ENCODE data around the gene MFAP4.

MFAP4 gene

DNA sequence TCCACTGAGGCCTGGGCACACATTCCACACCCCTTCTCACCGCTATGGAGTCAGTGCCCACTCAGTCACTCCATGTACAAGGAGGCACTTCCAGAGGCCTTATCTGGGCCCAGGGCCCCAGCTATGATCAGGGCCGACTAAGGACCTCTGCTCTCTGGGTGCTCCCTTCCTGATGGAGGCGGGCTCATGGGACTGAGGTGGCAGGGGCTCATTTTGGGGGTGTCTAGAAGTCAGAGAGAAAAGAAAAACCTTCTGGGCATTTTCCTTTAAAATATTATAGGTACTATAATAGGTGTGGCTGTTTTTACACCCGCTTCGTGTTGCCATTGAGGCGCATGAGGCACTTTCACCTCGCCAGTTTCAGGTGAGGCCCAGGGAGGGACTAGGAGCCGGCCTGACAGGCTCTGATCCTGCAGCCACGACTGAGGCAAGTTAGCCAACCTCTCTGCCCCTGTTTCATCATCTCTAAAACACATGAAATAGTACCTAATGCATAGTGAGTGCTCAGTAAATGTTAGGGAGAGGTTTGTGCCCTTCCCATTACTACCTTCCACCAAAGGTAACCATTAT, 38.8 kb downstream of the MFAP4 start:
- DNase-seq (ENCODE audit: low read depth): no peak

DNA sequence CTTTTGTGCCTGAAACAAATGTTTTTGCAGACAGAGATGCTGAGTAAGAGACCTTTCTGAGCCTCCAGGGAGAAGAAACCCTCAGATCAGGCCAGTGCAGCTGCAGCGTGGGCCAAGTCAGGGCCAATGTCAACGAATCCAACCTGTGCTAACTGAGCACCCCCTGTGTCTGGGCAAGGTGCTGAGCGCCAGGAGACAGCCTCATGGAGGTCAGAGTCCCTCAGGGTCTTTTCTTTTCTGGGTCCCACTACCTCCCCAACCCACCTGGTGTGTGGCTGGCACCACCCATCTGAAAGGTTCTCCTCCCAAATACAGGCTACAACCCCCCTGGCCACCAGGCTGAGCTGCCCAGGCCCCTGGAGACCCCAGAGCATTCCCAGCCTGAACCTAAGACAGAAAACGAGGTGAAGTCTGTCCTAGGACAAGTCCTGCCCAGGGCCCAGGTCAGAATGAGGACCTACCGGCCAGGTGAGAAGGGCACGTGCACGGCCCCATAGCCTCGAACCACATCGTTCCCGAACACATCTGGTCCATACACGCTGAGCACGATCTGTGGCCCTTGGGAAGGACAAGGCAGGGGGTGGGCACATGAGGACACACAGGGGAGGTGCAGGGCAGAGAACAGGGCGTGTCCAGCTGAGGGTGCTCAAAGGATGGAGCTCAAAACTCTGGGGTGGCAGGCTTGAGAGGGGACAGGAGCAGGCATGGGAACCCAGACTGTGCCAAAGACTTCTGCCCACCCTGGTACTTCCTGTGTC, 39.5 kb downstream of the MFAP4 start:
- DNase-seq (ENCODE audit: low read depth): no peak

DNA sequence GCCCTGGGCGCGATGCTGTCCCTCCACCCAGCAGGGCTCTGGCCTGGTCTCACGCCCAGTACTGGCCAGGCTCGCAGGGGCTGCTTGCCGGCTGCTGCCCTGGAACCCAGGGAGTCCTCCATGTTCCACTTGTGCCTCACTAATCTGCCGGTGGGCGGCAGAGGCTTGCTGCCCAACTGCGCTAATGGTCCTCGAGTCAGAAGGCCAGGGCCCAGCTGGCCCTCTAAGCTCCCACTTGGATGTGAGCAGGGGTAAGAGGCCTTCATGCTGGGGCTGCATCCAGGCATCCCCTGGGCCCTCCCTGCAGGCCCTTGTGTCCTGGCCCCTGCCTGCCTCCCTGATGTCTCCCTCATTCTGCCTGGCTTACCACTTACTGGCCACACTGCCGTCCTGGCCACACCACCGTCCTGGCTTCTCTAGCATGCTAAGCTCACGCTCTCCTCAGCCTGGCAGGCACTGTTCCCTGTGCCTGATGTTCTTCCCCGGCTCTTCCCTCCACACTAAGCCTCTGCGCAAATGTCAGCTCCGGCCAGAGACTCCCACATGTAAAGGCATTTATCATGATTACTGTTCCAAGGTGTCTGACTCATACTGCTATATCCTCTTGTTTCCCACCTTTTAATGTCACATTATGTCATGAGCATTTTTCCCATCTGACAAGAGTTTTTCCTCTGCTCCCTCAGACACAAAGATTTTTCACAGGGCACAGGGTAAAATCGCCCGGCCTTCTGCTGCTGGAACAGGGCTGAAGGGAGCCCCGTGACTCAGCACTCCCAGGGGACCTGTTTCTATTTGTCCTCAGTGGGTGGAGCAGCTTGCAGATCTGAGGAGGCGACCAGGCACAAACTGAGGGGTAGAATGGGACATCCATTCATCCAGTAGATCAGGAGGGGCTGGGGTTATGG, 40.4 kb downstream of the MFAP4 start:
- no peak for DNase-seq (ENCODE audit: low read depth)

DNA sequence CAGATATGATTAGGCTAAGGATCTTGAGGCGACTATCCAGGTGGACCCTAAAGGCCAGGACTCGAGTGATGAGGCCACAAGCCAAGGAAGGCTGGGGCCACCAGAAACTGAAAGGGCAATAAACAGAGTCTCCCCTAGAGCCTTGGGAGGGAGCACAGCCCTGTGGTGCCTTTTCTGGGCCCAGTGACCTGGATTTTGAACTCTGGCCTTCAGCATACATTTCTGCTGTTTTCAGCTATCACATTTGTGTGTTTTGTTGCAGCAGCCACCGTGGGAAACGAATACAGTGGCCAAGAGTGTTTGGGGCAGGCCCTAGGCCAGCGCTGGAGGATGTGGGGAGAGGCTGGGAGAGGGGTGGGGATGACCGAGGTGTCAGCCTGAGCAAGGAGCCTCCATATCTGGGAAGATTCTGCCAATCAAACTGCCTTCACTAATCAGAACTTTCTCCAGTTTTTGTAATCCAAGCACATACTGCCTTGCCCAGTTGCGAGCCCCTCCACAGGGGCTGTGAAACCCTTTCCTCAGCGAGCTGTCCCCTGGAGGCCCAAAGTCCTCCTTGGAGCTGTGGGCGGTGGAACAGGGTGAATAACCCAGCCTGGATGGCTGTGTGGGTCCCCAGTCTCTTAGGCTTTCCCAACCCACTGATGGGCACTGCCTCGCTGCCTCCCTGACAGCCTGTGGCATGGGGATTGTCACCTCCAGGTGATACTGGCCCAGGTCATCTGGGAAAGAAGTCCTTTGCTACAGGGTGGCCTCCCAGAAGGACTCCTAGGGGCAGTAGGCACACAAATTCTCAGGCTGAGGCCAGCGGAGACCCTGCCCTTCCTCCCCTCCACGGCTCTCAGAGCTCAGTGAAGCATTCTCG, 41.3 kb downstream of the MFAP4 start:
- no peak for DNase-seq (ENCODE audit: low read depth)

DNA sequence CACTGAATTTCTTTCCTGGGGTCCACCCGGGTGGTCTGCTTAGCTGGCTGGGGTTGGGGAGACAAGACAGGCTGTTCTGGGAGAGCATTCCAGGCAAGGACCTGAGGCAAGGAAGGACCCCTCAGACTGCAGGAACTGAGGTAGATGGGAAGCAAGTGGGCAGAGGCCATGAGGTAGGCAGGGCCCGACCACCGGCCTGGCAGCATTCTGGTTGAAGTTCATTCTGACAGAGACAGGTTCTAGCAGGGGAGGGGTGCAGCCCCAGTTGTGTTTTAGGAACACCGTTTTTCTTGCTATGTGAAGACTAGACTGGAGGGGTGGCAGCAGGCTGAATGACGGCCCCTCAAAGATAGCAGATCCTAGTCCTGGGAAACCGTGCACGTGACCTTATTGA, 41.9 kb downstream of the MFAP4 start:
- no peak for DNase-seq (ENCODE audit: low read depth)

DNA sequence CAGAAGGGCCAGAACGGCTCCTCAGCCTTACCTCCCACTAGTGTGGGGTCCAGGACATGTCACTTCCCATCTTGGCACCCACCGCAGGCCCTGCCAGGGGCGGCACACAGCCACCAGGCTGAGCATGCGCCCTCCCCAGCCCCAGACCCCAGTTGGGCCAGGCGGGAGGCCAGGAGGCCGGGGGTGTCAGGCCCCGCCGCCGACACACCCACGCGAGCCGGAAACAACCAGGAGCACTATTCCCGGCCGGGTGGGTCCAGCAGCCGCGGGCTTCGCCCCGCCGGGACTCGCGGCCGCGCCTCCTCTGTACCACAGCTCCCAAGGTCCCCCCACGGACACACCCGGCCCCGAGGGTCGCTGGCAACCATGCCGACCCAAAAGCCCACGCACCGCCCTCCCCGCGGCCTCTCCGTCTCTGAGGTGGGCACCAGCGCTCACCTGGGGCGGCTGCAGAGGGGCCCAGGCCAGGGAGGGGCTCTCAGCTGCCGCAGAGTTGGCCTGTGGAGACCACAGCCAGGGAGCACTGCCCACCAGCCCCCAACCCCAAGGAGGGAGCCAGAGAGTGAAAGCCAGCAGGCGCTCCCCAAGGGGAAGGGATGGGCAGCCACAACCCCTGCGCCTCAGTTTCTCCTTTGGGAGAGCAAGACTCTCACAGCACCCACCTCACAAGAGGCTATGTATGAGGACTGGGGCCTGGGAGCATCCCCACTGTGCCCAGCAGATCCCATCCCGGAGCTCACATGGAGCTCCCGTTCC, 42.5 kb downstream of the MFAP4 start:
- no peak for DNase-seq (ENCODE audit: low read depth)

DNA sequence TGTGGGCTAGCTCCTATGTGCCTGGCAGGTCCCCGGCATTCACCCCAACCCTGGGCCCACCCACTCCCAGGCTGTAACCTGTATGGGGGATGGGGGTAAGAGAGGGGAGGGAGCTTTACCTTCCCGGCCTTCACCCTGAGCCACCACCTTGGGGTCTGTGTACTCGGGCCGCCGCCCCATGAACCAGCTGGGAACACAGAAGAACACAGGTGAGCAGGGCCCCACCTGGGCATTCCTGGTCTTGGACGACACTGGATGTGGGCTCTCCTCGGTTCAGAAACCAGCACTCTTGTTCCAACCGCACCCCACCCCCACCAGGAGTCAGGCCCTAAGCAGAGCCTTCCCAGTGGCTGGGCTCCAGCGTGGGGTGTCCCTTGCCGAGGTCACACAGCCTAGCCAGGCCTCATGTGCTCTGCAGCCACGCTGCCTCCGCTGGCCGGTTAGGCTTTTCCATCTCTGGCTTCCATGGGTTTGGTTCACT, 43.3 kb downstream of the MFAP4 start:
- DNase-seq (ENCODE audit: low read depth): no peak

DNA sequence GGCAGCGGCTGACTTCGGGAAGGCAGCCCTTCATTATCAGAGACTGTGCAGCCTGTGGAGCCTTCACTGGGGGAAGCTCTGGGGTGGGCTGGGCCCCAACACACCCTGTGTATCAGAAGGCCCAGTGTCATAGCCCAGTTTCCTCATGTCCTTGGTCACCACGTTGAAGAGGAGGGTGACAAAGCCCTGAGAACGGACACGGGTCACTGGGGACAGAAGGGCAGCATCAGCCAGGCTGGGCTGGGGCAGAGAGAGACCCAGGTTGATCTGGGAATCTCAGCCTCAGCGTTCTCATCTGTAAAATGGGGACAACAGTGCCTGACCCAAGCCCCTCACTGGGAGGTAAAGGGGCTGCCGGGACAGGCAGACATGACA, 43.7 kb downstream of the MFAP4 start:
- no peak for DNase-seq (ENCODE audit: low read depth)

DNA sequence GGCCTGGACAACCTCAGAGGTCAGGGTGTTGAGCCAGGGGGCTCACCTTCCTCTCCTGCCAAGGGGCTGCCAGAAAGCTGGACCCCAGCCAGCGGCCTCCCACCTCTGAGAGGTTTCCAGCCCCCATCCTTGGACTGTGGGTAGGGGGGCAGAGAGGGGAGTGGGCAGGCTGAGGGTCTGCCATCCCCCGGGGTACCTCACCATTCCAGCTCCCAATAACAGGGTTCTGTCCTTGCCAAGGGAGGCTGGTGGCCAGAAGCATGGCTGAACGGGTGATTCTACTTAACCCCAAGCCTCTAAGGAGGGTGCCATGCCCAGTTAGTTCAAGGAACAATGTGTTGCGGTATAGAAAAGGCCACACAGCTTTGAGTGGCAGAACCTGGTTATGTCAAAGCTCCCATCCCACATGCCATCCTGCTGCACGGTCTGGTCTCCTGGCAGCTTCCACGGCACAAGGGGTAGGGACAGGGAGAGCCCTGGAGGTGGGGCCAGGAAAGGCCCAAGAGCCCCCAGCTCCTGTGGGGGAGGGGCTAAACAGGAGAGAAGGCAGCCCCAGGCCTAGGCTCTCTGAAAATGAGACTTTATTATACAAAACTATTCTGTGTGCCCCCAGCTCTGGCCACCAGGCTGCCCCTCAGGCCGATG, 44.3 kb downstream of the MFAP4 start:
- no peak for DNase-seq (ENCODE audit: low read depth)

DNA sequence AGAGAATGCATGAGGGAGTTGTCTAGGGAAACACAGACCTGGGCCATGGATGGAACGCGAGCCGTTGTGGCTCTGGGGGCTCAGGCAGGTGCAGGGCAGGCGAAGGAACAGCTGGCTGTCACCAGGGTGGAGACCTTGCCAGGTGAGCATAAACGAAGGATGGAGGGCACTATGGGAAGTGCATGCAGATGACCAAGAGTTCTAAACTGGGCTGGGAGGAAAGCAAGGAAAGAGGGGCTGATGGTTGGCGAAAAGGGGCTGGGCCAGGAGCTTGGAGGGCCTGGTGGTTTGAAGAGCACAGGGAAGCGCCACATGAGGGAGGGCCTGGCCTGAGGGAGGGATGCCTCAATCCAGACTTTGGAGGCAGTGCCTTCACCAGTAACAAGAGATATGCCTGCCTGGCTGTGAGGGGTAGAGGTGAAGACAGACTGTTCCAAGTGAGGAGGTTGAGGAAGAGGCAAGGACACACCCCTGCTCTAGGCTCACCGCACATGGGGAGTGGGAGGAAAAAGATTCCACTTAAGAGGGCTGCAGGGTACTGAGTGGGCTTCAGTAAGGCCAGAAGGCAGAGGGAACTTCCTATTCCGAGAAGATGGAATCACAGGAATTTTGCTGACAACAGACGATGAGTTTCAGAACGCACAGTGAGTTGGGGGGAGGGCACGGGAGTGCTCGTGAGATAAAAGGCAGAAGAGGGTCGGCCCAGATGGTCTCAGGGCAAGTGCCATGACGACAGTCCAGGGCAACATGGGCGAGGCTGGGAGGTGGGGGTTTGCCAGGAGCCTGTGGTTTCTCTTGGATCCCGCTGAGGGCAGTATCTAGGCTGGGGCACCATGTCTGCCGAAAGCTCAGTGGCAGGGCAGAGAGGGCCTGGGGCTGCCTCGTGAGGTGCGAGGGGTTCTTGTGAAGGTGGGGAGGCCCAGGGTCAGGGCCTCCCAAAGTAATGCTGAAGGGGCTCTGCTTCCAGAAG, 45.1 kb downstream of the MFAP4 start:
- no peak for DNase-seq (ENCODE audit: low read depth)

DNA sequence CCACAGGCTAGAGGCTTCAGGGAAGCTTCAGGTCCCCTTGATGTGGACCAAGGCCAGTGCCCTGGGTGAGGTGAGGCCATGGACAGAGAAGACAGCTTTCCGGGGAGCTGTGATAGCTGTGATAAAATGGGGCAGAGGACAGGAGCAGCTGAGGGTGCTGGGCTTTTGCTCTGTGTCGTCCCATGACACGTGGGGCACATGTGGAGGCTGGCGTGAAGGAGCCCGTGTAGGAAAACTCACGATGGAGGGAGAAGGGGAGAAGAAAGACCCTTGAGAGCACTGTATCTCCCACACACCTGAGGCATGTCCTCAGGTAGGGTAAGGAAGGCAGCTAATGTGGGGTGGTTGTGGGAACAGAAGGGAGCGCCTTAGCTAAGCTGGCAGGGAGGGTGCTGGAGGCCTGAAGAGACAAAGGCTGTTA, 45.8 kb downstream of the MFAP4 start:
- no peak for DNase-seq (ENCODE audit: low read depth)

DNA sequence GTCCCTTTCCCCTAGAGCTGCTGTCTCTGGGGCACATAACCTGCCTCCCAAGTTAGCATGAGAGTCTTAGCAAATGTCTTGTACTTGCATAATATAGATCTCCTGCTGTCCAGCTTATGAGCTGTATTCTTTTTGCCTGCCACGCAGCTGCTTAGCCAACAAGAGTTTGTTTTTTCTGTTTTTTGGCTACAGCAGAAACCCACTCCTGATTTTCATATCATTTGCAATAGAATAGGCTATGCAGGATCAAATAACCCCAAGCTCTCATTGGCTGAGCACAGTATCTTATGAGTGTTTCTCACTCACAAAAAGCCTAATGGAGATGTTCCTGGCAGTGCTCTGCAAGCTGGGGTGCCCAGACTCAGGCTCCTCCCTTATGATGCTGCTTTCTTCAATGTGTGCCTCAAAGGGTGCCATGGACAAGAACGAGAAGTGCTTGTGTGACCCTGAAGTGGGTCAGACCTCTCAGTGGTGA, 47.6 kb downstream of the MFAP4 start:
- no peak for DNase-seq (ENCODE audit: low read depth)

DNA sequence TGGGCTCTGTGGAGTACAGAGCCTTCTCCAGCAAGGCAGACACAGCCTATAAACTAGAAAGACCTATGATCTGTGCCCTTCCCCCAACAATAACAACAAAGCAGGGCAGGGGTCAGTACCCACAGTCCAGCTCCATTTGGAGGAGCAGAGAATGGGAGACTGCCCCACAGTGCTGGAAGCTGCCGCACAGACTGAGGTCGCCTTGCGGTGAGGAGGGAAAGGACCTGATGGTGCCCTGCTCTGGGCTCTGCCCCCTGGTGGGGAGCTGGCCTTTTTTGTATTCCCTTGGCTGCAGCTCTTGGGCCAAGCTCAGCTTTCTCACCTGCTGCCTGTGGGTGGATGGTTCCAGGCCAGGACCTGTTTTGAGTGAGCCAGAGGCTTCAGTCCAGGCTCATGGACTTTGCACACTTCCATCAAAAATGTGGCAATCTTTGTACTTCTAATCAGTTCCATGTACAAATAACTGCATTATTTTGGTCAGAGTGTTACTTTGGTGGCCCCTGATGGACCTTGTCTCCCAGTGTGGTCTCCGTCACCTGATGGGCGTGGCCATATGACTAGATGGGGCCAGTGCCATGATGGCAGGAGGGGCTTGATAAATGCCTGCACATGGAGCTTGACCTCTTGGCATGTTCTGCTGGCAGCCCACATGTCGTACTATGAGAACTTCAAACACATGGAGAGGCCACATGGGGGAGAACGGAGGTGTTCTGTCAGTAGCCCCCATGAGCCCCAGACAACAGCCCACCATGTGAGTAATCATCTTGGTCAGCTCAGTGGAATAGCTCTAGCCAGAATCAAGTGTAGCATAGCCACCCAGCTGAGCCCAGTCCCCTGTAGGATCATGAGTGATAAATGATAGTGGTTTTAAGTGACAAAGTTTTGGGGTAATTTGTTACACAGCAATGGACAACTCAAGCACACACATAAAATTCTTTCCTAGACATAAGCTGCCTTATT, 48.7 kb downstream of the MFAP4 start:
- DNase-seq (ENCODE audit: low read depth): peak; percentile 23

DNA sequence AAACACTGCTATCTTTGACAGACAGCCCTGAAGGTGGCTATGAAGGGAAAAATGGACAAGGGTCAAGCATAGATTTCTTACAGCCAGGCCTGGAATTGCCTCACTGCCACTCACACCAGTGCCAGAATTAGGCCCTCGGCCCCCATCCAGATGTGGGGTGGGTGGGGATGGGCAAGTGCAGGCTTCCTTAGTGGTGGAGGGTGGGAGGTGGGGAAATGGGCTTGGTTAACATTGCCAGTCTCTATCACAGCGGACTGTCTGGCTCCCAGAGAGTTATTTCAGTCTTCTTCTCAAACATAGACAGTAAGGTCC, 49.3 kb downstream of the MFAP4 start:
- no peak for DNase-seq (ENCODE audit: low read depth)

DNA sequence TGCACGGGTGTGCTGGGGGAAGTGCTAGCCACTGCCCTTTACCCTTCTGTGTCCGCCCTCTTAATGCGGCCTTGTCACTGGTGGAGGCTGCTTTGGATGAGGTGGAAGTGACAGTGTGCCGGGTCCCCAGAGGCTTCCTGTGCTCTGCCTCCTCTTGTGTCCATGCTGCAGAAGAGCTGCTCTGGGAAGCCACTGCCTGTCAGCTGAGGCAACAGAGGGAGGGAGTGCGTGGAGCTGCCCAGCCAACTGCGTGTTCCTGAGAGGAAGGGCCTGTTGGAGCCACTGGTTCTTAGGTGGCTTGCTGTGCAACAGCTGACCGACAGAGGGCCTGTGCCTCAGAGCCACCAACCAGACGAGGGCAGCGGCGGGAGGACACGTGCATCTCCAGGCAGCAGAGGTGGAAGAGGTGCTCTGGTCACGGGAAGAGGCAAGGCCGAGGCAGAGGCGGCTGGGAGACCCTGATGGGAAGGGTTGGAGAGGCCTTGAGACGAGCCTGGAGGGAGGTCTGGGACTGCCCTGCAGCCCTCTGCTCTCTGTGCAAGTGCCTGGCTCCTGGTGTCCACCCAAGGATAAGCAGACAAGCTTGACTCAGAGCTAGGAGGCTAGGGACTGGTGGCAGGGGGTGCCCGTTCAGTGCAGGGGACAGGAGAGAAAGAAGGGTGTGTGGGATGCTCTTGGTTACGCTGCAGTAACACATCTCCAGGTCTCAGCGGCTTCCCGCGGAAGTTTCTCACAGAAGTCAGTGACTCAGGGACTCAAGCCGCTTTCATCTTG, 49.9 kb downstream of the MFAP4 start:
- DNase-seq (ENCODE audit: low read depth): no peak

DNA sequence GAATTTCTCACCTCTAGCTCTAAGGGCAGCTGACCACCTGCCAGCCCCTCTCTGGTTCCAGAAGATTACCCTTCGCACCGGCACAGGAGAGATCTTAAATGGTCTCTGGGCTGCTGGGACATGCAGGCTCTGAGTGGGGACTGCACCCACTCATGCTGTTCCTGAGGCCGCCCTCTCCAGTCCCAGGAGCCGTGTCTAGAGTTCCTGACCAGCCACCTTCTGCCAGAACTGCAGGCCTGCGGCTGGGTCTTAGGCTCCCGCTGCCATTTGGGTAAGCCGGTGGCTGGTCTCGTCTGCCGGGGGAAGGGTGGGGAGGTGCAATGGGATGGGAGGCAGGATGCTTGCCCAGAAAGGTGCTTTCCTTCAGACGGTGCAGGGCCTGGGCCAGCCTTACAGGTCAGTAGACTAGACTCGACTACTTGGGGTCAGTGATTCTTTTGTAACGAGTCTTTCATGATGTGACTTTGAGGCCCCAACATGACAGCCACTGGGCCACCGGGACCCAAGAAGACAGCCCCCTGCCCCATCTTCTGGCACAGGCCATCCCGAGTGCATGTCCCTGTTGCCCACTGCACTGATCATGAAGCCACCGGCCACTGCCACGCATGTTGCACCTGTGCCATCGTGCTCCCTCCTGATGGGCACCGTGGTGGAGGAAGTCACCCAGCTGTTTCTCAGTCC, 50.9 kb downstream of the MFAP4 start:
- no peak for DNase-seq (ENCODE audit: low read depth)

DNA sequence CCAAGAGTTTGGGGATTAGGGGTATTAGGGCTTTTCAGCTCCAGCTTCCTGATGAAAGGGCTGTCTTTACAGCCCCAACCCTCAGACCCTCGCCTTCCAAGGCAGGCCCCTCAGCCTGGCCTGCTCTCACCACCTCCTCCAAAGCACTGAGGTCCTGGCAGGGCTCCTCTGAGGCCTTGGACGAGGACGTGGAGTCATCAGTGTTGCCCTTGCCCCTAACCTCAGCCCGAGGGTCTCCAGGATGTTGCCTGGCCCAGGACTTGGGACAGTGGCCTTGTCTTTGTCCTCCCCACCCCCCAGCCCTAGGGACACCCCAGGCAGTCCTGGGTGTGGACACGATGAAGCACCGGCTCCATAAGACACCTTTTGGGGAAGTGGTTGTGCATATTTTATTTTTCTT, 52.7 kb downstream of the MFAP4 start:
- no peak for DNase-seq (ENCODE audit: low read depth)
